Activated CD4-positive, alpha-beta T cell treated with anti-CD3 and anti-CD28 coated beads, Interleukin-2, amount 50 U/mL, for 4 hours (primary cell): ENCODE data around the gene PIGU.
"Not testable (repeated sequence)": the region's sequence is repeated elsewhere in the genome, so short reads cannot be mapped to it uniquely, and the experiment has no call there.

Source experiments
- DNase-seq, 2 experiments: peaks; one replicate each; pipeline ENCODE4 v3.0.0-alpha.2; 2020

PIGU gene

DNA sequence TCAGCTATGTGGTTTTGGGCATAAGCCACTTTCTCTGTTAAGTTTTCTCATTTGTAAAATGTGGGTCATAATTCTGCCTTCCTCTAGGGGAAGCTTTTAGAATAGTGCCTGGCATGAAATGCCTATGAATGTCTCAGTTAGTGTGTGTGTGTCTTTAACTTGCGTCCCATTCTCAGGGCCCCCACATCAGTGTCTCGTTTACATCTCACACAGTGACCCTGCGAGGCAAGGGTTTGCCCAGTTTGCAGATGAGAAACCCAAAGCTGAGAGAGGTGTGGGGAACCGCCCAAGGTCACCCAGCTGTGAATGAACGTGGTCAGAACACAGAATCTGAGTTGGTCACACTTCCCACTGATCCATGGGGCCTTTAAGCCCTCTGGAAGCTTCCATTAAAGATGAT is 146.6 kb downstream of the PIGU start:
- no peak for DNase-seq

DNA sequence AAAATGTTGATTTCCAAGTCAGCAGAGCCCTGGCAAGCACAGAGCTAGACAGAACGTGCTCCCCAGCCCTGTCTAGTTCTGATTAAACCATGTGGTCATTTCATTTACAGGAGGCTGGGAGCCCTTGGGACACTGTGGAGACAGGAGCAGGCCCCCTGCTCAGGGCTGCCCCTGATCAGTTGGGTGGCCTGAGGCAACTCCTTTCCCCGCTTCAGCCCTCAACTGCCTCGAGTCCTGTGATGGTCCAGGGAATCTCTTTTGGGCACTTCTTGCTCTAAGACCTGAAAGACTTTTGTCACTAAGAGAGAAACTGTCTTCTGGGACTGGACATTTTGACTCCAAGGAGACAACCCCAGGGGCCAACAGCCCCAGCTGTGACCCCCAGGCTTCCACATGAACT is 147.2 kb downstream of the PIGU start:
- no peak for DNase-seq

DNA sequence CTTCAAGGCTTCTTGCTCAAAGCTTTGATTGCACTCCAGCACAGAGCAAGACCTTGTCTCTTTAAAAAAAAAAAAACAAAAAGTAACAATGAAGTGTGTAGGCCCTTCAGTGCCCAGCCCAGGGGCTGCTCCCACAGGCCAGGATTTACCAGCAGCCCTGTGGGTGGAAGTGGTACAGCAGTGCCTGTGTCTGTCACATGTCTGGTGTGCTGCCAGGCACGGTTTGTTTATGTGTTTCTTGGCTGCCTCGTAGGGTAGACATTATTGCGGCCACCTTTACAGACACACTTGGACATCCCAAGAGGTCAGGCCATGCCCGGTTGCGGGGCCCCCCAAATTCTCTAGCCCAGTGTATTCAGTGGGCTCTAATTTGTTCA is 148.0 kb downstream of the PIGU start:
- DNase-seq, result no peak

DNA sequence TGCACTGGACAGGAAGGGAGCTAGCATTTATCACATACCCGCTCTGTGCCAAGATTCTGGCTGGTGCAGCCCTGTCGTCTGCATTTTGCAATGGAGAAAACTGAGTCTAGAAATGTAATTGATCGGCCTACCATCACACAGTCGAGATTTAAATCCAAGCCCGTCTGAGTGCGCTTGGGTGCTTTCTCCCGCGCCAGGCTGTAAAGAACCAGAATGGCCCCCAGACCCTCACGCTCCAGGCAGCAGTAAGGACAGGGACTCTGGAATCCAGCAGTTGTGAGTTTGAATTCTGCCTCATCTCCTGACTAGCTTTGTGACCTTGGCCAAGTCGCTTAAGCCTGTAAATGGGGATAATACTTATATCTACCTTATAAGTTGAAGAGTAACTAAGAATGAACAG is 149.9 kb downstream of the PIGU start:
- DNase-seq, result no peak

DNA sequence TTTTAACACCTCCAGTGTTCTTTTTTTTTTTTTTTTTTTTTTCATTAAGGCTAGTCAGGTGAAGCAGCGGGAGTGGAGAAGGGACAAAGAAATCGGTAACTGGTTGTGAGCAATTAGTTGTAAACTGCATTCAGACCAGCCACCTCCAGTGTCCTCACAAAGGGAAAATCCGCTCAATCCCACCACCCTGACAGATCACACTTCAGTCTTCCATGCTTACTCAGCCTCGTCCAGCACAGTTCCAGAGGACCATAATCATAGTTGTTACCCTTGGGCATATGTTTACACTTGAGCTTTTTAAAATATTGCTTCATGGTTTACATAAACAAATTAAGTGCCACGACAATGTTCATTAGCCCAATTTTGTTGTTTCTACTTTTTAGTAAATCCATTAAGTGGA is 150.4 kb downstream of the PIGU start:
- DNase-seq, result no peak

DNA sequence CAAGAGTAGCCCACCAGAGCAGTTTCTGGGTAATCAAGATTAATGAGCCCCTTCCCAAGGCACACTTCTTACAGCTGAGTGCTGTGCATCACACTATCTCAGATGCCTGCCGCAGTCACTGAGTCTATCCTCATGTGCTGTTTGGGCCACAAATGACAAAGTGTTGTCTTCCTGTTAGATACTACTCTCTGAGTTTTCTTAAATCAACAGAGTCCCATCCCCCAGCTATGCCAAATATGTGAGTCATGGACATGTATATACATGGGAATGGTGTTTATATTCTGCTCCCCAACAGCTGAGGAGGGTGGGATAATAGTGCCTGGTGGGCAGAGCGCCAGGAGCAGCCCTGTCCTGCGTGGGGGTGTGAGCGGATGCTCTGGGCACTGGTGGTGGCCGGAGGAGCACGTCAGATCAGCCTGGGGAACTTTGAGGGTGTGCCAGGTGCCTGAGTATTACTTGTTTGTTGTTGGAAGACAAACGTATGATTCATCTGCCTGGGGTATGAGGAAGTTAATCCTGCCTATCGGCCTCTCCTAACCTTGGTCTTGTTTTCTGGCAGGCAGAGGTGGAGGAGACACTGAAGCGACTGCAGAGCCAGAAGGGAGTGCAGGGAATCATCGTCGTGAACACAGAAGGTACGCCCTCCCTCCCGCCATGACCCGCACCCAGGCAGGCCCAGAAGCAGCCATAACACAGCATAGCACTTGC is 151.0 kb downstream of the PIGU start:
- DNase-seq, result no peak

DNA sequence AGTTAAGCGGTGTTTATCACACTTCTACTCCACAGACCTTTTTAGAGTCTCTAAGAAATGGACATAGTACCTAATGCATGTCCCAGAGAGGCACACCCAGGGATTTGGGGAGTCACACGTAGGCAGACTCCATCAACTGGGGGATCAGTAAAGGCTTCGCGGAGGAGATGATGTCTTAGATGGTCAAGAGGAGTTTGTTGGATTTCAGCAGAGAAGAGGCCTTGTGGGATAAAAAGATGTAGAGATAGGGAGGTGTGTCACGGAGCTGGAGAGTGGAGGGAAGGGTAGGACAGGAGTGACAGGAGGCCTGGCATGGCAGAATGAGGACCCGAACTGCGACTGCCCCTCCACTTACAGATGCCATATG is 151.6 kb downstream of the PIGU start:
- DNase-seq, result no peak

DNA sequence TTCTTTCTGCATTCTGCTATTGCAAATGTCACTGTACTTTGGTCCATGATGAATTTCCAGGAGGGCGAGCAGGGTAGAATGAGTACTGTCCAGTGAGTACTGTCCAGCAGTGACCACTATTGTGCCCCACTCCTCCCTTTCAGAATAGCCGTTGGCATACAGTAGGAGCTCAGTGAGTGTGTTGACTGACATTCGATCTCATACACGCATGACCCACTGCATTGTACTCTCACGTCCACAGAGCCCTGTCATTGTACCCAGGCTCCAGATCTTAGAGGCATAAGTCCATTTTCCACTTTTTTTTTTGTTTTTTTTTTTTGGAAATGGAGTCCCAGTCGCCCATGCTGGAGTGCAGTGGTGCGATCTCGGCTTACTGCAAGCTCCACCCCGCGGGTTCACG is 152.5 kb downstream of the PIGU start:
- no peak for DNase-seq

DNA sequence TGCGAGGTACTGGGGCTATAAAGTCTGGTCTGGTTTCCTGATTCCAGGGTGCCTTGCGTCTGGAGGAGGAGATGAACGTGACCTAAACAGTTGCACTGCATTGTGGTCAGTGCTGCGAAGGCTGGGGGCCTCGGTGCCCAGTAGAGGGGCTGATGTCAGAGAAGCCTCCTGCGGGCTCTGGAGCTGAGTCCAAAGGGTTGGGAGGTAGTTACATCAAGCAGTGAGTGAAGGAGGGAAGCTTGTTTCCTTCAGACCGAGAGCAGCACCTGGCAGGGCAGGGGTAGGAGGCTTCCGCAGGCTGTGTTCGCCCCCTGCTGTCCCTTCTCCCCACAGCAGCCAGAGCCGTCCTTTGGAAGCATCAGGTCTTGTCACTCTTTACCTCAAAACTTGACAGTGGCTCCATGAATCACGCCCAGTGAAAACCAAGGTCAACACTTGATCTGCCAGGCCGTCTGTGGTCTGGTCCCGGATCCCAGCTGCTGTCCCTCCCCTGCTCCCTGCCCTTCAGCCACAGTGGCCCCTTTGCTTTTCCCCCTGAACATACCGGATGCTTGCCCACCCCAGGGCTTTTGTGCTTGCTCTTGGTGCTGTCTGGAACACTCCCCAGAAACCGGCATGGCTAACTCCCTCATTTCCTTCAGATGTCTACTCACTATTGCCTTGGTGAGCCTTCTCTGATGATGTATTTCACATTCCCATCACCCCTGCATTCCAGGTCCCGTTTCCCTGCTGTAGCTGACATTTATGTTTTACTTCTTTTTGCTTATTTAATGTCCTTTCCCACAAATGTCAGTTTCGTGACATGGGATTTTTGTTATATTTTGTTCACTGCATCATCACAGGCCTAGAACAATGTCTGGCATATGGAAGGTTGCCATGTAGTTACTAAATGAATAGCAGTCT is 153.7 kb downstream of the PIGU start:
- peak; percentile 52 to 56 for DNase-seq

DNA sequence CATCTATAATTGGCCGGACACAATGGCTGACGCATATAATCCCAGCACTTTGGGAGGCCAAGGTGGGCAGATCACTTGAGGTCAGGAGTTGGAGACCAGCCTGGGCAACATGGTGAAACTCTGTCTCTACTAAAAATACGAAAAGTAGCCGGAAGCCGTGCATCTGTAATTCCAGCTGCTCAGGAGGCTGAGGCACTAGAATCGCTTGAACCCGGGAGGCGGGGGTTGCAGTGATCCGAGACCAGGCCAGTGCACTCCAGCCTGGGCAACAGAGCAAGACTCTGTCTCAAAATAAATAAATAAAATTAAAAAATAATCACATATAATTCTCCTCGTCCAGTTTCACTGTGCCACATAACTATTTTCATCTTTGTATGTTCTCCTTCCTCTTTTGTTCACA is 157.1 kb downstream of the PIGU start:
- DNase-seq, result not testable (repeated sequence)

DNA sequence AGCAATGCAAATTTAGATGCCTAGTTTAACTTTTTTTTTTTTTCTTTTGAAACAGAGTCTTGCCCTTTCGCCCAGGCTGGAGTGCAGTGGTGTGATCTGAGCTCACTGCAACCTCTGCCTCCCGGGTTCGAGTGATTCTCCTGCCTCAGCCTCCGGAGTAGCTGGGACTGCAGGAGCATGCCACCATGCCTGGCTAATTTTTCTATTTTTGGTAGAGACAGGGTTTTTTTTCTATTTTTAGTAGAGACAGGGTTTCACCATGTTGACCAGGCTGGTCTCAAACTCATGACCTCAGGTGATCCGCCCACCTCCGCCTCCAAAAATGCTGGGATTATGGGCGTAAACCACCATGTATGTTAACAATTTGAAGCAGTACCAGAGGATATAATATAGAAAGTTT is 158.0 kb downstream of the PIGU start:
- not testable (repeated sequence) for DNase-seq

DNA sequence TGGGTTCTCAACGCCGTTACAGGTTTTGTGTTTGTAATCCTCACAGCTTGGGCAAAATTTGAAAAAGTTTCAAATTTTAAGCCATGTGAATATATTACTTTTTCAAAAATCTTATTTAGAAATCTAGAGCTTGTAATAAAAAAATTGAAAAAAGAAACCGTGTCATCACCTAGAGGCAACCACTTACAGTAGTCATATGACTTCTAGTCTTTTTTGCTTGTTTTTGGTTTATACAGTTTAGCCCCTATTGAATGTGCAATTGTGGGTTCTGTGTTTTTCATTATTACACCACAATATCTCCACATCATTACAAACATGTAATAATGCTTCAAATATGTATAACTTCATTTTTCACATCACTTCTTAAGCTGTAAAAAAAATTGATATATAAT is 159.8 kb downstream of the PIGU start:
- DNase-seq, result no peak

DNA sequence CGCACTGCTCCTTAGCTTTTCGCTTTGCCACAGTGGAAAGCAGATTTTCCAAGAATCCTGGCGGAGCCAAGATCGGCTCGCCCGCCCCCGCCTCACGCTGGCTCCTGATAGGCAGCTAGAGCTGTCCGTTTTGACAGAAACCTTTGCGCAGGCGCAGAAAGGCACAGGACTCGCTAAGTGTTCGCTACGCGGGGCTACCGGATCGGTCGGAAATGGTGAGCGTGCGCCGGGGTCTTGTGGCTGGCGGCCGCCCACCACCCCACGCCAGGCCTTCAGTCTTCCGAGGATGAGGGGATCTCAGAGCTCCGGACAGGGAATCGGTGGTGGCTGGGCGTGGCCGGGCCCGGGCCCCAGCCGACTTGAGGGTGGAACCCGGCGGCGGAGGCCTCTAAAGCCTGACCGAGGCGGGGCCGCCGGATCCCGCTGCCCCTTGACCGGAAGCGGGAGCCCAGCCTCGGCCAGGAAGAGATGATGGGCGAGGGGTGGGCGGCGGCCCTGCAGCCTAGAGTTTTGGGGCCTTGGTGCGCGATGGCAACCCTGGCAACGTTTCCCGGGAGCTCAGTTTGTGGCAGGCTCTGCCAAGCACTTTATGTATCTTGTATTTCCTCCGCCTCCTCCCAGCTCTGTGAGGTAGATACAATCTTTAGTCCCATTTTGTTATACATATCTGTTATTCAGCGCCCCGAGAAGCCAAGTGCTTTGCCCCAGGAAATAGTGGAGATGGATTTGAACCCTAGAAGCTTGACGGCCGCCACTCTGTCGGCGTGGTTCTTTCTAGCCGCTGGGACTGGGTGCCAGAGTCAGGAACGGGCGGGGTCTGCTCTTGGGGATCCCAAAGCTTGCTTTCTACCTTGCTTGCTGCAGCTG is 160.4 kb downstream of the PIGU start, which contains the start of gene DYNLRB1:
TSS of gene DYNLRB1 (plus strand) at position 176 of the 867 bp plus-strand sequence. CDS start at position 213, 37 bp downstream.
- DNase-seq, result peak; percentile 93 to 94

DNA sequence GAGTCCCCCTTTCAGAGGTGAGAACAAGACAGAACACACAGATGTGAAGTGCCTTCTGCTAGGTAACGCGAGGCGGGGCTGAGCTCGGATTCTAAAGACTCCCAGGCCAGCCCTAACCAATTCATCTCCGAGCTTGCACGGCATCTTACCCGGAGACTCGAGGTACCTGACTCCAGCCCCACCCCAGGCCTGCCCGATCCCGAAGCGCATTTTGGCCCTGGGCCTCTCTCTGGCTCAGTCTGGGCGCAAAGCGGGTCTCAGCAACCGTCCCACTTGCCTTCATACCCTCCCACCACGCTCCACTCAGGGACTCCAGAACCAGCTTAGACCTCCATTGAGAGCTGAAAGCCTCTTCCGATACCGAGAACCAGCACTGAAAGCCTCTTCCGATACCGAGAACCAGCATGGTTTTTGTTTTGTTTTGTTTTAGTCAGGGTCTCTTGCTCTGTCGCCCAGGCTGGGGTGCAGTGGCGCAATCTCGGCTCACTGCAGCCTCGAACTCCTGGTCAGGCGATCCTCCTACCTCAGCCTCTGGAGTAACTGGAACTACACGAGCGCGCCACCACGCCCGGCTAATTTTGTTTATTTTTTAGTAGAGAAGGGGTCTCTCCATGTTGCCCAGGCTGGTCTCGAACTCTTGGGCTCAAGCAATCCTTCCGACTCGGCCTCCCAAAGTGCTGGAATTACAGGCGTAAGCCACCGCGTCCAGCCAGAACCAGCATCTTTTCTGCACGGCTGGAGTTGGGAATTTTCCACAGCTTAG is 161.2 kb downstream of the PIGU start:
- peak; percentile 60 to 62 for DNase-seq

DNA sequence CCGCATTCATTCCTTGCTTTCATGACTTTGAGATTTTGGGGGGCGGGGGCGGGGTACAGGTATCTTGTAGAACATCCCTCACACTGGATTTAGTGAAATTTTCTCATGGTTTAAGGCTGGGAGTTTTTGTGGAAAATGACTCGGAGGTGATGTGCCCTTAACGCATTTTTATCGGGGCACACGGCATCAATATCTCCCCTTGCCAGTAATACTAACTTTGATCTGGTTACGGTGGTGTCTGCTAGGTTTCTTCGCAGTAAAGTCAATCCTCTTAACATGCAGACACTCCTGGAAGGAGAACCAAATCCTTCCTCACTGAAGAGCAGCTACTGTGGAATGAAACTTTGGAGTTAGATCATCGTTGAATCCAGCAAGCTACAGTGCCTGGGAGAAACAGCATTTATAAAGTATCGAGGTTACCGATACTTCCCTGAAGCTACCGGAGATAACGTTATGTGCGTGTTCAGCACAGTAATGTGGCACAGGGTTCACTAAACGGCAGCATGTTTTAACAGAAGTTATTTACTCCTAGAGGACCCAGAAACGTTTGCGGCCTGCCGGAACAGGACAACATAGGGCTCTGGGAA is 161.9 kb downstream of the PIGU start:
- no peak for DNase-seq

DNA sequence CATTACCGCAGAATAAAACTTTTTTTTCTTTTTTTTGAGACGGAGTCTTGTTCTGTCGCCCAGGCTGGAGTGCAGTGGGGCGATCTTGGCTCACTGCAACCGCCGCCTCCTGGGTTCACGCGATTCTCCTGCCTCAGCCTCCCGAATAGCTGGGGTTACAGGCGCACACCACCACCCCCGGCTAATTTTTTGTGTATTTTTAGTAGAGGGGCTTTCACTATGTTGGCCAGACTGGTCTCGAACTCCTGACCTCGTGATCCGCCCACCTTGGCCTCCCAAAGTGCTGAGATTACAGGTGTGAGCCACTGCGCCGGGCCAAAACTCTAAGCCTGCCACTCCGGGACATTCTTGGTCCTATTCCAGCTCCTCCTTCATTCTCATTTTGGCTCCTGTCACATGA is 162.9 kb downstream of the PIGU start:
- DNase-seq, result not testable (repeated sequence)

DNA sequence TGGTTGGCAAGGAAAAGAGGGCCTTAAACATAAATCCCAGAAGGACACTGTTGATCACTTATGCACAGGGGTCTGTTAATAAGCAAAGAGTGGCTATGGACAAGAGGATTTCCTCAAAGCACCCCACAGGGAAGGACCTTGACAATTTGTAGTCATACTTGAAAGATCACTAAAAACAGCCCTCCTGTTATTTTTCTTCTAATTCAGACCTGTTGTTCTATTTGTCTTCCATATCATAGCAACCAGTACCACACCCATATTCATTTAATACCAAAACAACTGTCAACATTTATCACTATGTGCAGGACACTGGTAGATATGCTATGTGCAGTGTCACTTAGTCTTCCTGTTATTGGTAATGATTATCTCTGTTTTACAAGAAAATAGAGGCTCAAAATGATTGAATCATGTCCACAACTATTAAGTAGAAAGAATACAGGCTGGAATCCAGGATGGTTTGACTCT is 163.9 kb downstream of the PIGU start:
- no peak for DNase-seq

DNA sequence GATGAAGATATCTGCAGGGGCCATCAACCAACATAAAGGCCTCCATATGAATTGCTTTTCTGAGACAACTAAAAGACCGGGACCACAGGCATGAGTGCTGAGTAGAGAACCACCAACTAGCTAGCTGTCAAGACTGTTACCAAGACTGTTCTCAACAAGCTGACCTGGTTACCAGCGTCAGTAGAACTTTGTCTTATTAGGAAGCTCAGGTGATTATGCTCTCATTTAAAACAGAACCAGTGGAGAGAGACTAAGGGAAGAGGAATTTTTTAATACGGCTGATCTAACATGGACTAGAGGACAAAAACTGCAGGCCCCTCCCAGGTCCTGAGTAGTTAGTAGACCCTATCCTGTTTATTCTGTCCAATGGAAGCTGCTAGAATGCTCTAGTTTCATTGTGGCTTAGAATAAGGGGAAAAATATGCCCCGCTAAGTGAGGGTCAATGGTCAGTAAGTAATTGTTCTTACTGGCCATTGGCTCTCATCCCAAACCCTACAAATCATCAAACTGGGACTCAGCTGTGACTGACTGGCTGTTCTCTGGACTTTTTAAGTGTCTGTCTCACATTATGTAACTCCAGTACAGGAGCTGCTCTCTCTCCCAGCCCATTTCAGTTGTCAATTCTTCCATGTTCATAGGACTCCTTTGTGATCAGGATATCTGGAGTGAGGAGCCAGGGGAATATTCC is 164.5 kb downstream of the PIGU start:
- no peak for DNase-seq

DNA sequence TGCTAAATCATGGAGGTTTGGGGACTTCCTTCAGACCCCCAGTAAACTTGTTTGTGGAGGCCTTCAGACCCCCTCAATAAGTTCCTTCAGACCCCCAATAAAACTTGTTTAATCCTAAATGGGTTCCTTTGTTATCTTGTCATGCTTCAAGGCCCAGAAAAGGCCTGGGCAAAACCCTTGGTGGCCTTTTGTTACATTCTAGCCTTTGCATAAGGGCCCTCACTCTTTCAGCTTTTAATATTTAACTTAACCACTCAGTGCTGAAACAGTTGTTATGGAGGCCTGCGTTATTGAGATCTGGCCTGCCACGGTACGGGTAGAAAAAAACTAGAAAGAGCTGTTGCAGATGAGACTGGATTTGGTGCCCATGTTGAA is 165.0 kb downstream of the PIGU start:
- no peak for DNase-seq

DNA sequence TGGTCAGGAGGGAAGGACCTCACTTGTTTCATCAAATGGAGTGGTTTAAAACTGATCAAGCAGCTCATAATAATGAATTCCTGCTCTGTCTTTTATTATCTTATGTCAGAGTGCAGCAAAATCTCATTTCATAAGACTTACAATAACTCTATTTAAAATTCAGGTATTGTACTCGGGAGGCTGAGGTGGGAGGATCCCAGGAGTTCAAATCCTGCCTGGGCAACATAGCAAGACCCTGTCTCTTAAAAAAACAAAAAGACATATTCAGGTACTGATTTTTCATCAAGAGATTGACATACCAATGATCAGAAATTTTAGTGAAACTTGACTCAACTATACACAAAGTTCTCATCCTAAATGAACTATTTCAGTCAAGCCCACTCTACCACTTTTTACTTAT is 166.3 kb downstream of the PIGU start:
- DNase-seq, result no peak
